HCT116 (cell line): ENCODE measurements around the gene MFSD6.

Source experiments
- CEBPB ChIP-seq: IDR thresholded peaks from 2 replicates; pipeline ENCODE4 v1.6.1; 2012; ENCODE audit warnings: low read depth
- EZH2 ChIP-seq: fragments of 200-600 bp; sonication (generic); IDR thresholded peaks from 2 replicates; pipeline ENCODE4 v1.6.1; 2017; ENCODE audit warnings: antibody characterized with exemption, mixed run types
- EZH2phosphoT487 ChIP-seq: fragments of 200-600 bp; IDR thresholded peaks from 2 replicates; pipeline ENCODE4 v1.6.1; 2018; ENCODE audit warnings: antibody characterized with exemption, borderline replicate concordance
- JUND ChIP-seq: IDR thresholded peaks from 2 replicates; pipeline ENCODE4 v1.6.1; 2012
- POLR2A ChIP-seq: IDR thresholded peaks from 2 replicates; pipeline ENCODE4 v1.7.0; 2011; ENCODE audit warnings: borderline replicate concordance; ENCODE audit not compliant: insufficient read depth, insufficient read length; ENCODE audit errors: extremely low read depth
- POLR2AphosphoS5 ChIP-seq: IDR thresholded peaks from 2 replicates; pipeline ENCODE4 v1.6.1; 2011; ENCODE audit warnings: mild to moderate bottlenecking, low read depth, low read length, moderate library complexity
- RAD21 ChIP-seq: IDR thresholded peaks from 2 replicates; pipeline ENCODE4 v1.6.1; 2012; ENCODE audit warnings: low read depth, mild to moderate bottlenecking
- SP1 ChIP-seq: IDR thresholded peaks from 2 replicates; pipeline ENCODE4 v1.6.1; 2012; ENCODE audit warnings: low read depth
- YY1 ChIP-seq: IDR thresholded peaks from 2 replicates; pipeline ENCODE4 v1.6.1; 2011; ENCODE audit warnings: low read length, low read depth, moderate library complexity, mild to moderate bottlenecking; ENCODE audit not compliant: insufficient replicate concordance; ENCODE audit errors: extremely low read depth
- ZBTB33 ChIP-seq: IDR thresholded peaks from 2 replicates; pipeline ENCODE4 v1.6.1; 2011; ENCODE audit warnings: mild to moderate bottlenecking, low read length, moderate library complexity; ENCODE audit not compliant: insufficient replicate concordance; ENCODE audit errors: extremely low read depth
- TF ChIP-seq, protein P1 (sequence below), 3 experiments: fragments of 200-600 bp in 1 of 3; sonication (generic) in 1 of 3; IDR thresholded peaks in 2 of 3; conservative IDR thresholded peaks in 1 of 3; 2 replicates each; pipeline ENCODE4 v1.5.1; 2012 to 2017; ENCODE audit warnings: low read depth in 2 of 3, low read length in 2 of 3, antibody characterized with exemption in 1 of 3, borderline replicate concordance in 1 of 3, control low read depth in 1 of 3, mild to moderate bottlenecking in 1 of 3, mixed read lengths in 1 of 3, mixed run types in 1 of 3, moderate library complexity in 1 of 3; ENCODE audit not compliant: insufficient read depth in 1 of 3
- TF ChIP-seq, protein P2 (sequence below): IDR thresholded peaks from 2 replicates; pipeline ENCODE4 v1.6.1; 2012; ENCODE audit warnings: low read depth

GRCh38 chr2:190382851-190383250 lies 25.3 kb upstream of the MFSD6 start:
- TF ChIP-seq, protein P1, sequence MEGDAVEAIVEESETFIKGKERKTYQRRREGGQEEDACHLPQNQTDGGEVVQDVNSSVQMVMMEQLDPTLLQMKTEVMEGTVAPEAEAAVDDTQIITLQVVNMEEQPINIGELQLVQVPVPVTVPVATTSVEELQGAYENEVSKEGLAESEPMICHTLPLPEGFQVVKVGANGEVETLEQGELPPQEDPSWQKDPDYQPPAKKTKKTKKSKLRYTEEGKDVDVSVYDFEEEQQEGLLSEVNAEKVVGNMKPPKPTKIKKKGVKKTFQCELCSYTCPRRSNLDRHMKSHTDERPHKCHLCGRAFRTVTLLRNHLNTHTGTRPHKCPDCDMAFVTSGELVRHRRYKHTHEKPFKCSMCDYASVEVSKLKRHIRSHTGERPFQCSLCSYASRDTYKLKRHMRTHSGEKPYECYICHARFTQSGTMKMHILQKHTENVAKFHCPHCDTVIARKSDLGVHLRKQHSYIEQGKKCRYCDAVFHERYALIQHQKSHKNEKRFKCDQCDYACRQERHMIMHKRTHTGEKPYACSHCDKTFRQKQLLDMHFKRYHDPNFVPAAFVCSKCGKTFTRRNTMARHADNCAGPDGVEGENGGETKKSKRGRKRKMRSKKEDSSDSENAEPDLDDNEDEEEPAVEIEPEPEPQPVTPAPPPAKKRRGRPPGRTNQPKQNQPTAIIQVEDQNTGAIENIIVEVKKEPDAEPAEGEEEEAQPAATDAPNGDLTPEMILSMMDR (IDR thresholded peaks at IDR 0.05 in 2 of 3, conservative IDR thresholded peaks at IDR 0.05 in 1 of 3; ENCODE audit: borderline replicate concordance in 1 of 3, insufficient read depth in 1 of 3, low read depth in 2 of 3, low read length in 2 of 3) = peak; percentile 63 to 77 (median 69)
- TF ChIP-seq EZH2phosphoT487 (no peak), RAD21 (peak; percentile 92), POLR2A (no peak), EZH2 (no peak), CEBPB (no peak), ZBTB33 (no peak), YY1 (no peak), POLR2AphosphoS5 (no peak), JUND (no peak), SP1 (no peak)
- TF ChIP-seq, protein P2, sequence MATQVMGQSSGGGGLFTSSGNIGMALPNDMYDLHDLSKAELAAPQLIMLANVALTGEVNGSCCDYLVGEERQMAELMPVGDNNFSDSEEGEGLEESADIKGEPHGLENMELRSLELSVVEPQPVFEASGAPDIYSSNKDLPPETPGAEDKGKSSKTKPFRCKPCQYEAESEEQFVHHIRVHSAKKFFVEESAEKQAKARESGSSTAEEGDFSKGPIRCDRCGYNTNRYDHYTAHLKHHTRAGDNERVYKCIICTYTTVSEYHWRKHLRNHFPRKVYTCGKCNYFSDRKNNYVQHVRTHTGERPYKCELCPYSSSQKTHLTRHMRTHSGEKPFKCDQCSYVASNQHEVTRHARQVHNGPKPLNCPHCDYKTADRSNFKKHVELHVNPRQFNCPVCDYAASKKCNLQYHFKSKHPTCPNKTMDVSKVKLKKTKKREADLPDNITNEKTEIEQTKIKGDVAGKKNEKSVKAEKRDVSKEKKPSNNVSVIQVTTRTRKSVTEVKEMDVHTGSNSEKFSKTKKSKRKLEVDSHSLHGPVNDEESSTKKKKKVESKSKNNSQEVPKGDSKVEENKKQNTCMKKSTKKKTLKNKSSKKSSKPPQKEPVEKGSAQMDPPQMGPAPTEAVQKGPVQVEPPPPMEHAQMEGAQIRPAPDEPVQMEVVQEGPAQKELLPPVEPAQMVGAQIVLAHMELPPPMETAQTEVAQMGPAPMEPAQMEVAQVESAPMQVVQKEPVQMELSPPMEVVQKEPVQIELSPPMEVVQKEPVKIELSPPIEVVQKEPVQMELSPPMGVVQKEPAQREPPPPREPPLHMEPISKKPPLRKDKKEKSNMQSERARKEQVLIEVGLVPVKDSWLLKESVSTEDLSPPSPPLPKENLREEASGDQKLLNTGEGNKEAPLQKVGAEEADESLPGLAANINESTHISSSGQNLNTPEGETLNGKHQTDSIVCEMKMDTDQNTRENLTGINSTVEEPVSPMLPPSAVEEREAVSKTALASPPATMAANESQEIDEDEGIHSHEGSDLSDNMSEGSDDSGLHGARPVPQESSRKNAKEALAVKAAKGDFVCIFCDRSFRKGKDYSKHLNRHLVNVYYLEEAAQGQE = no peak
